ENCODE measurements around the gene ZCCHC8. TPM values are rescaled to one million over a fixed set of nuclear protein-coding genes. Genes with fewer than 3 reads are reported as not detected.
A peak's percentile ranks its signal among the peaks of the same experiment; 100 is the strongest.

ZCCHC8 gene
- polyA plus RNA-seq, 2 of the 4 experiments (the other 2 are of a cell fraction), result 20.9 to 40.1 TPM

DNA sequence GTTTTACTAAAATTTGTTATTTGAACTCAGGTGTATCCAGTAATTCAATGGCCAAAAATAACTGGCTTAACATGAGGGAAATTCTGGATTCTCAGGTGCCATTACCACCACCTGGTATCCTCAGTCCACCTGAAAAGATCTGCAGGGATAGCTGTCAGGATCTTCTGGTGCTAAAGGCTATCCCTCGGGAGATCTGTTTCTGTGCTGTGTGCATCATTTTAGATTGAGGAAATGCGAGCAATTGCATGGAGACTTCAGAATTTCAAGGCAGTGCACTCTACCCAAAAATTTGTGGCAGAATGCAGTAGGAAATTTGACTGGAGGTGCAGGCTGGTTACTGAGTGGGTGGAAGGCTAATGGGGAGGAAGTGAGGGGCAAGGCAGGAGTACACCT lies 26.4 kb downstream of the ZCCHC8 start:
- FAIRE-seq (no peak), DNase-seq (ENCODE audit: low read depth in 1 of 2, low spot score in 1 of 2) (no peak), ATAC-seq (no peak)
- no peak overlapping the region for H3K4me2 ChIP-seq
- TF ChIP-seq, protein P1, sequence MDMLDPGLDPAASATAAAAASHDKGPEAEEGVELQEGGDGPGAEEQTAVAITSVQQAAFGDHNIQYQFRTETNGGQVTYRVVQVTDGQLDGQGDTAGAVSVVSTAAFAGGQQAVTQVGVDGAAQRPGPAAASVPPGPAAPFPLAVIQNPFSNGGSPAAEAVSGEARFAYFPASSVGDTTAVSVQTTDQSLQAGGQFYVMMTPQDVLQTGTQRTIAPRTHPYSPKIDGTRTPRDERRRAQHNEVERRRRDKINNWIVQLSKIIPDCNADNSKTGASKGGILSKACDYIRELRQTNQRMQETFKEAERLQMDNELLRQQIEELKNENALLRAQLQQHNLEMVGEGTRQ (IDR thresholded peaks at IDR 0.05), result no peak
- TF ChIP-seq RFX5 (IDR thresholded peaks at IDR 0.05) (no peak), MAFK (IDR thresholded peaks at IDR 0.05; ENCODE audit: partially characterized antibody) (no peak), NPAS2 (CRISPR knock-in tag; IDR thresholded peaks at IDR 0.05; ENCODE audit: borderline replicate concordance) (no peak), TFCP2L1 (CRISPR knock-in tag; IDR thresholded peaks at IDR 0.05) (no peak), ESRRA (IDR thresholded peaks at IDR 0.05; ENCODE audit: borderline replicate concordance, low read length) (no peak), RAD21 (conservative IDR thresholded peaks at IDR 0.05 in 1 of 2, IDR thresholded peaks at IDR 0.05 in 1 of 2) (no peak), JUNB (IDR thresholded peaks at IDR 0.05) (no peak), CHD4 (IDR thresholded peaks at IDR 0.05; ENCODE audit: borderline replicate concordance) (no peak)
- TF ChIP-seq, protein P2, sequence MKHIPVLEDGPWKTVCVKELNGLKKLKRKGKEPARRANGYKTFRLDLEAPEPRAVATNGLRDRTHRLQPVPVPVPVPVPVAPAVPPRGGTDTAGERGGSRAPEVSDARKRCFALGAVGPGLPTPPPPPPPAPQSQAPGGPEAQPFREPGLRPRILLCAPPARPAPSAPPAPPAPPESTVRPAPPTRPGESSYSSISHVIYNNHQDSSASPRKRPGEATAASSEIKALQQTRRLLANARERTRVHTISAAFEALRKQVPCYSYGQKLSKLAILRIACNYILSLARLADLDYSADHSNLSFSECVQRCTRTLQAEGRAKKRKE (CRISPR knock-in tag; IDR thresholded peaks at IDR 0.05; ENCODE audit: low read depth), result no peak
- TF ChIP-seq, protein P3, sequence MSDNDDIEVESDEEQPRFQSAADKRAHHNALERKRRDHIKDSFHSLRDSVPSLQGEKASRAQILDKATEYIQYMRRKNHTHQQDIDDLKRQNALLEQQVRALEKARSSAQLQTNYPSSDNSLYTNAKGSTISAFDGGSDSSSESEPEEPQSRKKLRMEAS (IDR thresholded peaks at IDR 0.05), result no peak
- TF ChIP-seq, protein P4, sequence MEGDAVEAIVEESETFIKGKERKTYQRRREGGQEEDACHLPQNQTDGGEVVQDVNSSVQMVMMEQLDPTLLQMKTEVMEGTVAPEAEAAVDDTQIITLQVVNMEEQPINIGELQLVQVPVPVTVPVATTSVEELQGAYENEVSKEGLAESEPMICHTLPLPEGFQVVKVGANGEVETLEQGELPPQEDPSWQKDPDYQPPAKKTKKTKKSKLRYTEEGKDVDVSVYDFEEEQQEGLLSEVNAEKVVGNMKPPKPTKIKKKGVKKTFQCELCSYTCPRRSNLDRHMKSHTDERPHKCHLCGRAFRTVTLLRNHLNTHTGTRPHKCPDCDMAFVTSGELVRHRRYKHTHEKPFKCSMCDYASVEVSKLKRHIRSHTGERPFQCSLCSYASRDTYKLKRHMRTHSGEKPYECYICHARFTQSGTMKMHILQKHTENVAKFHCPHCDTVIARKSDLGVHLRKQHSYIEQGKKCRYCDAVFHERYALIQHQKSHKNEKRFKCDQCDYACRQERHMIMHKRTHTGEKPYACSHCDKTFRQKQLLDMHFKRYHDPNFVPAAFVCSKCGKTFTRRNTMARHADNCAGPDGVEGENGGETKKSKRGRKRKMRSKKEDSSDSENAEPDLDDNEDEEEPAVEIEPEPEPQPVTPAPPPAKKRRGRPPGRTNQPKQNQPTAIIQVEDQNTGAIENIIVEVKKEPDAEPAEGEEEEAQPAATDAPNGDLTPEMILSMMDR (IDR thresholded peaks at IDR 0.05), result no peak
- no peaks in the 10 kb centered on the region for H3K9me3 ChIP-seq
- peaks cover 6% of the 10 kb centered on the region for H3K4me1 ChIP-seq
- WGBS (ENCODE audit: missing lambda C conversion rate), result 90% methylated on average over 2 of the region's 2 CpGs
- ChIA-PET CTCF (interaction anchor here (0.7 to 6.9 kb wide), 4 partner anchors 9 to 139 kb away, joined by 3 to 162 read pairs (median 20); no protein-coding TSS in a partner anchor), POLR2A (interaction anchor here (0.6 kb wide), 2 partner anchors 35 to 61 kb away, joined by 4 to 5 read pairs; no protein-coding TSS in a partner anchor)
- H3K27ac ChIP-seq, result no peak overlapping the region
- no peak overlapping the region for H3K4me3 ChIP-seq

DNA sequence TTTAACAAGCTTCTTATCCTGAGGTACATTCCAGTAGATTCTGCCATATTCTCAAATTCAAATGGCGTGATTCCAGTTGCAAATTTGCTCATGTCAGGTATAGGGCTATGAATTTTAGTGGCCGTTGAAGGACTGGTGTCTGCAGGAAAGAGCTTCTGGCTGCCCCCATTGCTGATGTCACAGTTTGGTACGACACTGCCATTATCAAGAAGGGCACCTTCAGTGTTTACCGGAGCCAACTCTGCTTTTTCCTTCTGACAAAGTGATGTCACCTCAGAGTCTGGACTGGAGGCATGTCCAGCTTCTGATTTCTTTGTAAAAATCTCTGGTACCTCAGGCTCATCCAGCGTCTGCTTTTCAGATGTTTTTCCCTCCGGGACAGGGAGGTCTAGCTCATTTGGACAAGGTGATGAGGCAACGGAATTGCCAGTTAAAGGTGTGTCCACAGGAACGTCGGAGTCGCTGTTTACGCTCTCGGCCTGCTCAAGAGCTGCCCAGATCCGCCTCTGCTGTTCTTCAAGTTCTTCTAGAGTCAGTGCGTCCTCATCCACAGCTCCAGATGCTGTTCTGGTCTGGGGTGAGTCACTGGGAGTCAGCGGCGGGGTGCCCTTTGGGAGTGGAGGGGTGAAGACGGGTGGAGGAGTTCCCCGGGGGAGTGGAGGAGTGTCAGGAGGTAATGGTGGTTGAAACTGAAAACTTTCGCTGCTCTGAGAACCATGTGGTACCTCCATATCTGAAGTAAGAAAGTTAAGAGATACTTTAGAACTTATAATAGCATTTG lies 27.0 kb downstream of the ZCCHC8 start:
- POLR2A ChIA-PET, result interaction anchor here (0.6 to 1.1 kb wide), 4 partner anchors 34 to 248 kb away, joined by 3 to 5 read pairs (median 4); partner anchors contain the start of gene DIABLO
- 0 out of 6 replicates have a peak, but pooled peaks of 1 of the 2 experiments have one; percentile 35 for ATAC-seq

More for the DNA sequence above, 27.0 kb downstream of the ZCCHC8 start:
- WGBS (ENCODE audit: missing lambda C conversion rate), result 89% methylated on average over 19 of the region's 19 CpGs
- peaks cover 6% of the 10 kb centered on the region for H3K4me1 ChIP-seq
- FAIRE-seq (no peak), DNase-seq (ENCODE audit: low read depth in 1 of 2, low spot score in 1 of 2) (no peak)
- H3K9me3 ChIP-seq, result no peaks in the 10 kb centered on the region
- H3K4me2 ChIP-seq, result no peak overlapping the region
- no peak overlapping the region for H3K27ac ChIP-seq
- CTCF ChIA-PET, result interaction anchor here (0.5 to 6.9 kb wide), 13 partner anchors 9 to 1055 kb away, joined by 3 to 162 read pairs (median 4); no protein-coding TSS in a partner anchor
- no peak overlapping the region for H3K4me3 ChIP-seq
- TF ChIP-seq, protein P4 (IDR thresholded peaks at IDR 0.05), result no peak
- no peak for TF ChIP-seq KDM1A (IDR thresholded peaks at IDR 0.05; ENCODE audit: low read depth)
